Hindlimb muscle (tissue), 1 donor: ENCODE measurements around the gene TTLL7. TPM values are rescaled to one million over a fixed set of nuclear protein-coding genes. Genes with fewer than 3 reads are reported as not detected.
A peak's percentile ranks its signal among the peaks of the same experiment; 100 is the strongest.
"Not testable (repeated sequence)": the region's sequence is repeated elsewhere in the genome, so short reads cannot be mapped to it uniquely, and the experiment has no call there.

Experiments
- DNase-seq: peaks from one replicate; pipeline ENCODE4 v3.0.0-alpha.2; 2013
- polyA plus RNA-seq: library from polyadenylated mRNA; unstranded; fragments of 120-200 nt; gene quantifications from one replicate; pipeline ENCODE4 v1.2.1, GENCODE V29; 2013; ENCODE audit not compliant: insufficient read length

TTLL7 gene
- polyA plus RNA-seq, 1 donor: 26.6 TPM

DNA sequence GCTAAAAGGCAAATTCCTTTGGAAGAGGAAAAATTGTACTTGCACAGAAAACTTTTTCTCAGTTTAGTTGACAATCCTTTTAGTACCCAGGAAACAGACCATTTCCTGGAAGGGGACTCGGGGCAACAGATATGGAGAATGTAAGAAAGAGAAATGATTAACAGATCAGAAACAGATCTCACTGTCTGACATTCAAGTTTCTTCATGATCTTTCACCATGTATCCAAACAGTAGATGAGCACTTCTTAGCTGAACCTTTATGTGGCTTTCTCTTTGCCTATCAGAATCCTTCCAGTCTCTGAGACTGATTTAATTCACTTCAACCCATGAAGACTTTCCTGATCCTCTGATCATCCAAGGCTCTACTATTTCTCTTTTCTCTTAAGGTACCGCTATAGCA lies 2.7 kb downstream of the TTLL7 start:
- DNase-seq: no peak

DNA sequence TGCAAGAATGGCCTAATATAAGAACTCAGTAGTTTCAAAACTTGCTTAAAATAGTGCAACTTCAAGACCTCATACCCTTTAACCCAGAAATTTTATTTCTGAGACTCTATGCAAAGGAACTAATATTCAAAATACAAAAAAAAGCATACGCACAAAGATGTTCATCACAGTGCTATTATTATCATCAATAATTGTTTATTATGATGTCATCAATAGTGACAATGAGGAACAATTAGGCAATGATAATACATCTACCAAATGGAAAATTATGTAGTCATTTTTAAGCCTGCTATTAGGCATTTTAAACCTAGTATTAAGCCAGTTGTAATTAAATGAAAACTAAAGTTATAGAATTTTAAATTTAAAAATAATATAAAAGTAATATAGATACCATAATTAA lies 3.3 kb downstream of the TTLL7 start:
- no peak for DNase-seq

GRCh38 chr1:83994111-83994510 lies 4.8 kb downstream of the TTLL7 start:
- DNase-seq: no peak

GRCh38 chr1:83990734-83991133 lies 8.2 kb downstream of the TTLL7 start:
- no peak for DNase-seq

GRCh38 chr1:83985048-83985447 lies 13.9 kb downstream of the TTLL7 start:
- DNase-seq: no peak

GRCh38 chr1:83983918-83984317 lies 15.0 kb downstream of the TTLL7 start:
- not testable (repeated sequence) for DNase-seq

DNA sequence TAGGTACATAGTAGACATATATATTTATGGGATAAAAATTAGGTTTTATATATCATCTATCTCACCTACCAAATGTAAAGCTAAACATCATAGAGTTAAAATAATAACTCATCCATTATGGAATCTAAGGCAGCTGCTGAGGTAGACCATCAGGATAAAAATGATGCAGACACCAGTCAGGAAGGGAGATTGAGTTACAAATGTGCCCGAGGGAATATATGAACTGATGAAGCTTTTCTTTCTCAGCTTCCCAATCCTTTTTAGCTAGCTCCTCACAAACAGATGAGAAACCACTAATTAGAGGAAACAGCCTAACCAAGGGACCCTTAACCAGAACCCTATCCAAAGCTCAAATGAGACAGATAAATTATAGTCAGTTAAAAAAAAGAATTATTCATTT lies 20.9 kb downstream of the TTLL7 start:
- no peak for DNase-seq

DNA sequence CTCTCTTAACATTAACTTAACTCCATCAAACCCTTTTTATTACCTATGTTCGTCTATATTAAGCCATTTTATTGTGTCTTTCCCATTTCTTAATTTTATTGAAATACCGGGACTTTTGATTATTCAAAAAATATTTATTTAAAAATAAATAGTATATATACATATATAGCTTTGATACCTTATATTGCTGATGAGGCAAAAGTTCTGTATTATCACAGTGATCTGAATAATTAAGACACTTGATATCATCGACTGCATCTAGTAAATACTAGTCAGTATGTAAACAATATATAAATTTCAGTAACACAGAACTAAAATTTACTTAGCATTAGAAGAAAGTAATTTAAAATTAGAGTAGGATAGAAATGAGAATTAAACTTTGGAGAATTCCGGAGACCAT lies 22.0 kb downstream of the TTLL7 start:
- DNase-seq: no peak

DNA sequence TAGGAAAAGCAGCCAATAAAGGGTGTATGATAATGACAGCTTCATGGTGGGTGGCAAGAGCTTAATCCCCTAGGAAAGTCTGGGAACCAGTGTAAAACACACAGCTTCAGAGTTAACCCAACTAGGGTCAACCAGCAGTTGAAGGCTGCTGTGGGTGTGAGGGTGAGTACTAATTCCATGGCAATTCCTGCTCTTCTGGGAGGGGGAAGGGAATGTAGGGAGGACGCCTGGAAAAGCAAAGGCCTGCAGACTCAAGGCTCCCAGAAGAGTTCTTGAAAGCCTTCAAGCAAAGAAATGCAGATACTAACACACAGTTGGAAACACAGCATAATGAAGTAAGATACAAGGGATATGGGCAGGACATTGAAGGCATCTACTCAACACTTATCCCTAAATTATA lies 28.1 kb downstream of the TTLL7 start:
- DNase-seq: no peak

DNA sequence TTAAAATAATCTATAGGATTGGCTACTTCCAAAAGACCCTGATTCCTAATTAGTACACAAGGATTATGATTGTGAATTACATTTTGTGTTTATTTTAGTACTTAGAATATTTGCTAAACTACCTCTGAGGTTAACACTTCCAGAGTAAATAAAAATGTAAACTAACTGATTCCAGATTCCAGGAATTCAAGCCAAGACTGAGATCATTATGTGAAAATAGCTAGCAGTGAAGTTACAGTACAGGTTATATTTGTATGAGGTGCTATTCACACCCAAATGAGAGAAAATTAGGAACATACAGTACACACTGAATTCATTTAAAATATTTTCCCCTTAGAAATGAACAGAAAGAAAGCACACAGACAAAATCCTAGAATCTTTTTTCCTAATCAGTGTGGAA lies 28.8 kb downstream of the TTLL7 start:
- DNase-seq: no peak

DNA sequence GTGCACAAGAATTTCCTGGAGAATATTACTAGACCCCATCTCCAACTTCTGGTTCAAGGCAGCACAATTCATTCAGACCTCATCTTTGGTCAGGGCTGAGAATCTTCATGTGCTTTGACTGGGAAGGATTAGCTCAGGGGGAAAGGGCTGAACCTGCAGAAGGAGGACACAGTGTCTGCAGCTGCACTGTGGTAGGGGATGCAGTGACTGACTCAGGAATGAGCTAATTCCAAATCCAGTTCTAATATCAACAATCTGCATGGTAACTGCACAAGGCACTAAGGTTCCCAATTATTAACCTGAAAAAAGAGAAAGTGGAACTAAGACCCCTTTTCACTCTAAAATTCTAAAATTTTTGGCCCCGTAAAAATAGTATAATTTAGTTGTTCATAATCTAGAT lies 31.6 kb downstream of the TTLL7 start:
- no peak for DNase-seq

DNA sequence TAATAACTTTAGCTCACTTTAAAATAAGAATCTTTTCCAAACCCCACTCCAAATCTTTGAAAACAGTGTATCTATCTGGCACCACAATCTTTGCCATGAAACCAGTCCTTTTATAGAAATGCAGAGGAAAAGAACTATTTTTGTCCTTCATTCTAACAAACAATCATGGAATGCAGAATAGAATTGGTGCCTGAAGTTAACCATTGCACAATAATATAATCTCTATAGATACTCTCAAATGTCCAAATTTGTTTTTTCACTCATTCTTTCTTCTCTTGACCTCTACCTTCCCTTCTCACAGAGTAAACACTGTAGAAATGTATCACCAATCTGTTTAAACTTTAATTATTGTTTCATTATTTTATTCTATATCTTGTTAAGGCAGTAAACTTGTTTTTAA lies 34.8 kb downstream of the TTLL7 start:
- no peak for DNase-seq

DNA sequence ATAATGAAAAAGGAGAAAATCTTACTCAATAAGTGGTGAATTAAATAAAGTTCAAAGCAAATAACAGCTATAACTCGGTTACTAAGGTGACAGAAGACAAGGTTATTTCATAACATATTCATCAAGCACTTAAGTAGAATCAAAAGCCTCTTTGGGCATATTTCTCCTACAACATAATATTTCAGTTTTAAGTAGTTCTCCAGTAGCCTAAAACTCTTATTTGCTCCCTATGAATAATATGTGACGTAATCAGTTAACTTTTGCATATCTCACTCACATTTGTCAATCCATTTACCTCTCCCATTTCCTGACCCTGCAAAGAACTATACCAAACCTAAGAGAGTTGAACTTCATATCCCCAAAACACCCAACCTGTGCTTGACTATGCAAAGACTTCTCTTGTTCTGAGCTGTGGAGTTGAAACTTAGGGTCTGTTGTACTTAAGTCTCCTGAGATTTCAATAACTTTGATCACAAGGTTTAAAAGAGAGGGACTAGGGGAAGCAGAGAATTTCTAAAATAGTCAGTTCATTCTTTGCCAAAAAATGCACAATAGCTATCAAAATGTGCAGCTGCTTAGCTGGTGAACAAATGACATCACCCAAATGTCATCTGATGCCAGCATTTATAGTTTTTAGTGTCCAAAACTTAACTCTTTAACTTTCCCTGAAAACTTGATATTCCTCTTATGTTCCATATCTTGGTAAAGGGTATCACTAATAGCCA lies 37.2 kb downstream of the TTLL7 start:
- DNase-seq: no peak

DNA sequence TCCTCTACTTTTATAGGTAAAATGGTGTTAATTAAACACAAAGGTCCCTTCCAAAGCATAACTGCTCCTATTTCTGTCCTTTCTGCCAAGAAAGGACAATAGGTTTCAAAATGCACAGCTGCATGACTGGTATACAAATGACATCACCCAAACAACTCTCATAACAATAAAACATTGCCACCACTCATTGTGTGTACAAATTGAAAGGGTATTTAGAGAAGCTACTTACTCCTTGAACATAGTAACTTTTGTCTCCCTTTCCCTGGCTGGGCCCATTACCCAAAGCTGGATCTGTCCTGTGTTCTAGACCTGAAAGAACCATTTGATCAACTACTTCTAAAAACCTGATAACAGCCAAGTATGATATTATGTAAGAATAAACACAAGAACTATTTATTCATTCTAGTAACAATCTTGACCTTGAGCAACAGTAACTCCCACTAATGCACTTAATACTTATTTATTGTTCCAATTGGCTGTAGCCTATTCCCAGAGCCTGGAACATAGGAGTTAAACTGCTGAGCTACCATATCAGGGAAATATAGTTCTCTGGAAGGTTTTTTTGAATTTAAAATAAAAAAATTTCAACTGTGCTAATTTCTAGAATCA lies 38.2 kb downstream of the TTLL7 start:
- DNase-seq: no peak

DNA sequence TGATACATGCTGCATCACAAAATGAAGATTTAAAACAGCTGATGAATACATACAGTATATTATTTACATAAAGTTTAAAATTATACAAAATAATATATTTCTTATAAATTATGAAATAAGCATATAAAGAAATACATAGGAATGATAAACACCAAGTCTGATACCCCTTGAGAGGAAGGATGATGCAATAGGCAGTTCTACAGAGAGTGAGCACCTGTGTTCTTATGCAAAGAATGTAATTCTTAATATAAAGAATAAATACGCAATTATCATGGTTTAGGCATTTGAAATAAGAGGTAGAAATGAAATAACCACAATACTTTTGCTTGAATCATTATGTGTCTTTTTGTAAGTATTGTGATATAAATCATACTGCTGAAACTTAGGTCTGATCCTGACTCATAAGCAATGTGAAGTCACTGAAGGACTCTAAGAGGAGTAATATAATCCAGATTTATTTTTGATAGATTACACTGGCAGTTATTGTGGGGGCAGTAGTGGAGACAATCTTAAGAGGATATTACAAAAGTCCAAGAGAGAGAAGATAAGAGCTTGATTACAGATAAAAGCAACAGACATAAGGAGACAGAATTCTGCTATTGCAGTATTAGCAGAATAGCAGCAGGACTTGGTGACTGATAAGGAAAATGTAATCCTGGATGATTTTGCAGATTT lies 39.0 kb downstream of the TTLL7 start:
- DNase-seq: no peak

DNA sequence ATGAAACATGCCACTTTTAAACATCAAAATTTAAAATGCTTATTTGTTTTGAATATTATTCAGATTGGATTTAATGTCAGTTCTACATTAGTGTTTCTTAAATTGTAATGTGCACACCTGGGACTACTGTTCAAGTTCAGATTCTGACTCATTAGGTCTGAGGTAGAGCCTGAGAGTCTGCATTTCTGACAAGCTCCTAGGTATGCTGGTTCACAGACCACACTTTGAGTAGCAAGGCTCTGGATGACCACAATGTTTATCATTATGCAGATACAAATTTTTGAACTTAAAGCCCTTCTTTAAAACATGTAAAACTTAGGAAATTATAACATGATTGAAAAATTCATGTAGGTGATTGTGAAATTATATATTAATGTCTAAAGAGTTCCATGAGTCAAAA lies 40.2 kb downstream of the TTLL7 start:
- no peak for DNase-seq

DNA sequence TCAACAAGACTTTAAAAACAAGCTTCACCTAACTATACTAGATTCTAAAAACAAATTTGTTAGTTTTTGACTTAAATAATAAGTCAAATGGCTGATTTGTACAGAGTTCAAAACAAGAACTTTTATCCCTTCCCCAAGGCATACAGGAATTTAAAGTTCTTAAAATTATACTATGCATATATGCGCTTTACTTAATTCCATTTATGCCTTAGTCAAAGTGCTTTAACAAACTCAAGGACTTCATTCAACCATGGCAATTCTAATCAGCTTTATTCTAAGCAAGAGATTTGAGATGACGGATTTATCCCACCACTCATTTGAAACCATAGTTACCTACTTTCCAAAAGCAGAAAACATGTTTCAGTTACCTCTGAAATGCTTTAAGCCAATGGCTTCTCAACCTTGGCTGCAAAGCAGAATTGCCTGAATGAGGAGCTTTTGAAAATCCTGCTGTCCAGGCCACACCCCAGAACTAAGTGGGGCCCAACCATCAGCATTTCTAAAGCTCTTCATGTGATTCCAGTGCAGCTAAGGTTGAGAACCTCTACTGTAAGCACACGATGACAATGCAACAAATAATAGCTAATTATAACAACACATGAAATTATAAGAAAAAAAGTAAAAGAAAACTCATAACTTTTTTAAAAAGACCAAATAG lies 44.6 kb downstream of the TTLL7 start:
- no peak for DNase-seq

GRCh38 chr1:83950106-83950661 lies 48.7 kb downstream of the TTLL7 start:
- DNase-seq: no peak

GRCh38 chr1:83942914-83943313 lies 56.0 kb downstream of the TTLL7 start:
- DNase-seq: no peak

DNA sequence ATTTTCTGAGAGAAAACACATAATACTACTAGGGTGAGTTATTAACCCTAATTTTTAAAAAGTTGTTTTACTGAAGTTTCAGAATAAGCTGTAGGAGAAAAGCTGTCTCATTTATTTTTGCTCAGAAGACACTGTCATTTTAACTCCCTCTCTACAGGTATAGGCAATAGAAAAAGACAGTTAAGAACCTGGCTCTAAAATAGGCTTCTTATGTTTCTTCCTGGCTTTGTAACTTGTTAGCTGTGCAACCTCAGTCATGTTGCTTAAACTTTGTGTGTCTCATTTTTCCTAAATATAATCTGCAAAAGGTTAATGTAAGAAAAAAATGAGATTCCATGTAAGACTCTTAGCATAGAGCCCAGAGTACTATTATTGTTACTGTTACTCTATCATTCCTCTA lies 64.4 kb downstream of the TTLL7 start:
- no peak for DNase-seq

GRCh38 chr1:83932693-83933092 lies 66.2 kb downstream of the TTLL7 start:
- no peak for DNase-seq

GRCh38 chr1:83932281-83932680 lies 66.7 kb downstream of the TTLL7 start:
- DNase-seq: no peak

- DNase-seq: peak; percentile 32
These were observed 67.2 kb downstream of the TTLL7 start for GRCh38 chr1:83931658-83932253.
